Adrenal gland (tissue), 5 donors: ENCODE data around the gene MRAP2.

Experiments
- CTCF ChIP-seq, 6 experiments: fragments of 450-650 bp in 4 of 6; fragments of 200-600 bp in 2 of 6; sonication (generic) in 1 of 6; IDR thresholded peaks; 1 replicate in 5 of 6; 2 replicates in 1 of 6; pipeline versions ENCODE4 v1.5.1 to v1.8.0; 2016 to 2021; ENCODE audit warnings: antibody characterized with exemption in 6 of 6, mild to moderate bottlenecking in 2 of 6, moderate library complexity in 1 of 6
- POLR2A ChIP-seq, 2 donors: fragments of 450-650 bp; IDR thresholded peaks; one replicate each; pipeline ENCODE4 v1.6.1; 2017; ENCODE audit warnings: antibody characterized with exemption in 2 of 2, mild to moderate bottlenecking in 2 of 2, moderate library complexity in 1 of 2
- donor health status: DM: no; HTN: no; CAD: no.

- TF ChIP-seq CTCF (IDR thresholded peaks at IDR 0.05), result no peak
- TF ChIP-seq POLR2A (IDR thresholded peaks at IDR 0.05), result no peak
Observed at GRCh38 chr6:84016029-84016428, 17.5 kb upstream of the MRAP2 start.
